Type B pancreatic cell (in vitro differentiated cells): ENCODE results near the gene KIF1A. TPM values are rescaled to one million over a fixed set of nuclear protein-coding genes. Genes with fewer than 3 reads are reported as not detected.

Experiments used
- DNase-seq: peaks from one replicate; pipeline ENCODE4 v3.0.0; 2021; ENCODE audit warnings: mixed read lengths; ENCODE audit not compliant: unreplicated experiment; ENCODE audit errors: extremely low spot score
- H3K27ac Mint-ChIP-seq: 2 replicates; pipeline ENCODE4 v1.8.0; 2021; ENCODE audit warnings: mild to moderate bottlenecking, mixed read lengths
- H3K27me3 Mint-ChIP-seq: 2 replicates; pipeline ENCODE4 v1.8.0; 2021; ENCODE audit warnings: mixed read lengths
- H3K36me3 Mint-ChIP-seq: 2 replicates; pipeline ENCODE4 v1.8.0; 2021; ENCODE audit warnings: mixed read lengths
- H3K4me1 Mint-ChIP-seq: one replicate; pipeline ENCODE4 v1.8.0; 2021; ENCODE audit warnings: mixed read lengths; ENCODE audit not compliant: unreplicated experiment
- H3K4me3 Mint-ChIP-seq: 2 replicates; pipeline ENCODE4 v1.8.0; 2021; ENCODE audit warnings: mild to moderate bottlenecking, mixed read lengths
- H3K9me3 Mint-ChIP-seq: 2 replicates; pipeline ENCODE4 v1.8.0; 2021; ENCODE audit warnings: mixed read lengths
- long read RNA-seq: library from polyadenylated mRNA; unstranded; transcript quantifications from one replicate; pipeline ENCODE4 v2.0.0, GENCODE V29; 2020
- total RNA-seq: library from RNA; stranded (reverse); gene quantifications from 2 replicates; pipeline ENCODE4 v1.2.1, GENCODE V29; 2021; ENCODE audit warnings: low replicate concordance
- TF ChIP-seq, protein P1 (sequence below): fragments of 200-600 bp; sonication (generic); conservative IDR thresholded peaks from 2 replicates; pipeline ENCODE4 v1.5.0; 2021; ENCODE audit warnings: antibody characterized with exemption, mild to moderate bottlenecking

KIF1A gene, protein sequence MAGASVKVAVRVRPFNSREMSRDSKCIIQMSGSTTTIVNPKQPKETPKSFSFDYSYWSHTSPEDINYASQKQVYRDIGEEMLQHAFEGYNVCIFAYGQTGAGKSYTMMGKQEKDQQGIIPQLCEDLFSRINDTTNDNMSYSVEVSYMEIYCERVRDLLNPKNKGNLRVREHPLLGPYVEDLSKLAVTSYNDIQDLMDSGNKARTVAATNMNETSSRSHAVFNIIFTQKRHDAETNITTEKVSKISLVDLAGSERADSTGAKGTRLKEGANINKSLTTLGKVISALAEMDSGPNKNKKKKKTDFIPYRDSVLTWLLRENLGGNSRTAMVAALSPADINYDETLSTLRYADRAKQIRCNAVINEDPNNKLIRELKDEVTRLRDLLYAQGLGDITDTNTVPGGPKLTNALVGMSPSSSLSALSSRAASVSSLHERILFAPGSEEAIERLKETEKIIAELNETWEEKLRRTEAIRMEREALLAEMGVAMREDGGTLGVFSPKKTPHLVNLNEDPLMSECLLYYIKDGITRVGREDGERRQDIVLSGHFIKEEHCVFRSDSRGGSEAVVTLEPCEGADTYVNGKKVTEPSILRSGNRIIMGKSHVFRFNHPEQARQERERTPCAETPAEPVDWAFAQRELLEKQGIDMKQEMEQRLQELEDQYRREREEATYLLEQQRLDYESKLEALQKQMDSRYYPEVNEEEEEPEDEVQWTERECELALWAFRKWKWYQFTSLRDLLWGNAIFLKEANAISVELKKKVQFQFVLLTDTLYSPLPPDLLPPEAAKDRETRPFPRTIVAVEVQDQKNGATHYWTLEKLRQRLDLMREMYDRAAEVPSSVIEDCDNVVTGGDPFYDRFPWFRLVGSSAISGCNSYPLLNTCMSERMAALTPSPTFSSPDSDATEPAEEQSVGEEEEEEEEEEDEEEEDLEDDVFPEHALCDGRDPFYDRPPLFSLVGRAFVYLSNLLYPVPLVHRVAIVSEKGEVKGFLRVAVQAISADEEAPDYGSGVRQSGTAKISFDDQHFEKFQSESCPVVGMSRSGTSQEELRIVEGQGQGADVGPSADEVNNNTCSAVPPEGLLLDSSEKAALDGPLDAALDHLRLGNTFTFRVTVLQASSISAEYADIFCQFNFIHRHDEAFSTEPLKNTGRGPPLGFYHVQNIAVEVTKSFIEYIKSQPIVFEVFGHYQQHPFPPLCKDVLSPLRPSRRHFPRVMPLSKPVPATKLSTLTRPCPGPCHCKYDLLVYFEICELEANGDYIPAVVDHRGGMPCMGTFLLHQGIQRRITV (N-terminal part only)
- total RNA-seq, result 78.4 and 112 TPM in 2 replicates
- long read RNA-seq, partial matches to known transcripts, result 22 of 26 reads
- long read RNA-seq, other reads (novel, unspliced or antisense), result 4 of 26 reads

DNA sequence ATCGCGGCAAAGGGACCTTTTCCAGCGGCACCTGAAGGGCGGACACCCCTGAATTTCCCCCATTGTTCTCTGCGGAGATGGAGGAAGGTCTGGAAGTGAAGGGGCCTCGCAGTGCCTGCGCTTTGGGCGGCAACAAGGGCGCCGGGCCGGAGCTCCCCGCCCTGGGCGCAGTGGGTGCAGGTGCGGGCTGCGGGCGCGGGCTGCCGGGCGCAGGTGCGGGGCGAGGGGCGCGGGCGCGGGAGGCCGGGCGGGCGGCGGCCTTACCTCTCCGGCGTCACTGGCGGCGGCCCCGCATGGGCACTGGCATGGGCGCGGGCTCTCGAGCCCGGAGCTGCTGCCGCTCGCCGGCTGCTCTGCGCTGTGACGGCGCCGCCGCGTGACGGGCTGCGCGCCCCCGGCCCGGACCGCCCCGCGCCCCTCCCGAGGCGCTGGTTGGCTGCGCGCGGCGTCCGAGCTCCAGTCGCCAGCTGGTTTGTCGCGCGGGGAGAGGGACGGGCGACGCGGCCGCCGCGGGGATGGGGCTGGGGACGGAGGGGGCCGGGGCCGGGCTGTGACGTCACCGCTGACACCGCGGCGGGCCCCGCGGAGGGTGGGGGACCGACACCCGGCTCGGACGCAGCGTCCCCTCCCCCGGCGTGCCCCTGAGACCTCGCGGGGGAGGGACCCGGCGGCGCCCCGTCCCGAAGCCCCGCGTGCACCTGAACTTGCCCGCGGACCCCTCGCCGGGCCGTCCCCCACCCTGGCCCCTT, at the start of gene KIF1A:
KIF1A (minus strand) TSS at position 362 of the 749 bp plus-strand sequence. CDS start 22,467 bp downstream, outside the sequence.
- no peaks in the 10 kb centered on the region for H3K9me3 Mint-ChIP-seq
- H3K4me3 Mint-ChIP-seq, result peak within 1 kb of the TSS; percentile 78
- DNase-seq, result peak; percentile 77
- peaks cover 52% of the 10 kb centered on the region for H3K27me3 Mint-ChIP-seq
- peak within 1 kb of the TSS; percentile 80 for H3K27ac Mint-ChIP-seq
- H3K36me3 Mint-ChIP-seq, result peaks cover 6% of the 10 kb centered on the region
- TF ChIP-seq, protein P1, sequence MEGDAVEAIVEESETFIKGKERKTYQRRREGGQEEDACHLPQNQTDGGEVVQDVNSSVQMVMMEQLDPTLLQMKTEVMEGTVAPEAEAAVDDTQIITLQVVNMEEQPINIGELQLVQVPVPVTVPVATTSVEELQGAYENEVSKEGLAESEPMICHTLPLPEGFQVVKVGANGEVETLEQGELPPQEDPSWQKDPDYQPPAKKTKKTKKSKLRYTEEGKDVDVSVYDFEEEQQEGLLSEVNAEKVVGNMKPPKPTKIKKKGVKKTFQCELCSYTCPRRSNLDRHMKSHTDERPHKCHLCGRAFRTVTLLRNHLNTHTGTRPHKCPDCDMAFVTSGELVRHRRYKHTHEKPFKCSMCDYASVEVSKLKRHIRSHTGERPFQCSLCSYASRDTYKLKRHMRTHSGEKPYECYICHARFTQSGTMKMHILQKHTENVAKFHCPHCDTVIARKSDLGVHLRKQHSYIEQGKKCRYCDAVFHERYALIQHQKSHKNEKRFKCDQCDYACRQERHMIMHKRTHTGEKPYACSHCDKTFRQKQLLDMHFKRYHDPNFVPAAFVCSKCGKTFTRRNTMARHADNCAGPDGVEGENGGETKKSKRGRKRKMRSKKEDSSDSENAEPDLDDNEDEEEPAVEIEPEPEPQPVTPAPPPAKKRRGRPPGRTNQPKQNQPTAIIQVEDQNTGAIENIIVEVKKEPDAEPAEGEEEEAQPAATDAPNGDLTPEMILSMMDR, result no peak
- H3K4me1 Mint-ChIP-seq, result peaks cover 5% of the 10 kb centered on the region

DNA sequence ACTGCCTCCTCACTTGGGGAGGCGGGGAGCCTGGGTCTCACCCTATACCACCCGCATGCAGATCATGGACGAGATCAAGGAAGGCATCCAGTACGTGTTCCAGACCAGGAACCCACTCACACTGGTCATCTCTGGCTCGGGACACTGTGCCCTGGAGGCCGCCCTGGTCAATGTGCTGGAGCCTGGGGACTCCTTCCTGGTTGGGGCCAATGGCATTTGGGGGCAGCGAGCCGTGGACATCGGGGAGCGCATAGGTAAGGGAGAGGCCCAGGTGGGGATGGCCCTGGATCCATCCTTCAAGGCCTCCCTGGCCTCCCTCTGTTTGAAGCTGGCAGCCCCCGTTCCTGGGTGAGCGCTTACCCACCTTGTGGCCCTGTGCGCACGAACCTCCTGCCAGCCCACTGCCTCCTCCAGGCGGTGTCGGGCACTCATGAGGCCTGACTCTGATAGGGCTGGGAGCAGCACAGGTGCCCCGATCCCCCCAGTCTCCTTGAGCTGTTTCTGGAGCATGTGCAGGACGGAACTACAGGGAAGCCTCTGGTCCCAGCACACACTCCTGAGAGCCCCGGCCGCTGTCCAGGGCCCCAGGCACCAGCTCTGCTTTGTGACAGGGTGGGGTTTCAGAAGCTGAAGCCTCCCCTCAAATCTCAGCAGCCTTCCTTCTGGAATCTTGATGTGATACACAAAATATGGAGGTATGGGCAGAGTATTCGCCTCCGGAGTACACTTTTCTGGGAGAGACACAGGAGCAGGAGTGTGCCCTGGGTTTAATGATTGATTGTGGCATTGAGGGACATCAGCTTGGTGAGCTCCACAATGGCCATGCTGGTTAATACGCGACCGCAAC, 49.3 kb upstream of the KIF1A start:
- peaks cover 15% of the 10 kb centered on the region for H3K4me1 Mint-ChIP-seq
- no peak for DNase-seq
- no peak overlapping the region for H3K4me3 Mint-ChIP-seq
- no peaks in the 10 kb centered on the region for H3K36me3 Mint-ChIP-seq
- H3K9me3 Mint-ChIP-seq, result no peaks in the 10 kb centered on the region
- TF ChIP-seq, protein P1, result no peak
- no peaks in the 10 kb centered on the region for H3K27me3 Mint-ChIP-seq
- H3K27ac Mint-ChIP-seq, result no peak overlapping the region

- H3K4me3 Mint-ChIP-seq, result no peak within 1 kb of the TSS
- DNase-seq, result no peak
- H3K9me3 Mint-ChIP-seq, result no peaks in the 10 kb centered on the region
- TF ChIP-seq, protein P1, result no peak
- no peaks in the 10 kb centered on the region for H3K27me3 Mint-ChIP-seq
- H3K4me1 Mint-ChIP-seq, result peaks cover 16% of the 10 kb centered on the region
- H3K36me3 Mint-ChIP-seq, result no peaks in the 10 kb centered on the region
- no peak within 1 kb of the TSS for H3K27ac Mint-ChIP-seq
These were observed 48.5 kb upstream of the KIF1A start, which contains the start of gene AGXT for GRCh38 chr2:240868286-240869108. Gene AGXT (plus strand): TSS chr2:240868824. CDS start chr2:240868866, 42 bp downstream.

DNA sequence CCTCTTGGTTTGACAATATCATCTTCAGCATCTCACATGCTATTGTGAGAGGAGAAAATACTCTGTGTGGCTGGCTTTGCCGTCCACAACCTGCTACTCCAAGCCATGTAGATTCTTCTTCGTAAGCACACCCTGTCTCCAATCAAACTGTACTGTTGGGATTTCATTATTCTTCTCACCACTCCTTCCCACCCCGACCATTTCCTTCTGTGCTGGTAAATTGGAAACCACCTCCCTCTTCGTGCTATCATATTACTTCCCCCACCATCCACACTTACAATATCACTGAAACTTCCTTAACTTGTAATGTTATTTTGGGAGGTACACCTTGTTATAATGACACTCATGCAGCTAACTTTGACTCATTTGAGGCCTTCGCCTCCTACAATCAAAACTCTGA, 45.4 kb upstream of the KIF1A start:
- no peak for DNase-seq
- H3K27me3 Mint-ChIP-seq, result no peaks in the 10 kb centered on the region
- no peak overlapping the region for H3K4me3 Mint-ChIP-seq
- no peak overlapping the region for H3K27ac Mint-ChIP-seq
- H3K4me1 Mint-ChIP-seq, result peaks cover 21% of the 10 kb centered on the region
- H3K36me3 Mint-ChIP-seq, result no peaks in the 10 kb centered on the region
- TF ChIP-seq, protein P1, result no peak
- no peaks in the 10 kb centered on the region for H3K9me3 Mint-ChIP-seq
